SU-DHL-6 (cell line): ENCODE data around the gene ATOSA.

Experiments
- EZH2phosphoT487 ChIP-seq: fragments of 200-600 bp; sonication (generic), shearing (Covaris generic); conservative IDR thresholded peaks from 2 replicates; pipeline ENCODE4 v1.6.1; 2018; ENCODE audit warnings: mild to moderate bottlenecking, antibody characterized with exemption, low read length, moderate library complexity, mixed read lengths
- TF ChIP-seq, protein P1 (sequence below): fragments of 200-600 bp; sonication (generic); IDR thresholded peaks from one replicate; pipeline ENCODE4 v1.5.1; 2017; ENCODE audit warnings: antibody characterized with exemption, mild to moderate bottlenecking, low read length, moderate library complexity; ENCODE audit not compliant: insufficient read depth, poor library complexity, severe bottlenecking

DNA sequence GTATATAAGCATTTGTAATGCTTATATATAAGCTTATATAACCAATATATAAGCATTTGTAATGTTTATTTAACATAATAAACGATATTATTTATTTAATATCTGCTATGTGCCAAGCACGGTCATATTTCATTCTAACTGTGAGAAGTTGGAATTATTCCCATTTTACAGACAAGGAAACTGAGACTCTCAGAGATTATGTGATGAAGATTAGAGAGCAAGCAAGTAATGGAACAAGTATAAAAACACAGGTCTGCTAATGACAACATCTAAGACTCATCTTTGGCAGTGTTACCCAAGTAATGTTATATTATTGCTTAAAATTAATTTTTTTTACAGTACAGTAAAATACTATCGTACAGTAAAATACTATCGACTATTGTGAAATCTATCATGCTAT, 4.4 kb downstream of the ATOSA start:
- no peak for TF ChIP-seq EZH2phosphoT487
- TF ChIP-seq, protein P1, sequence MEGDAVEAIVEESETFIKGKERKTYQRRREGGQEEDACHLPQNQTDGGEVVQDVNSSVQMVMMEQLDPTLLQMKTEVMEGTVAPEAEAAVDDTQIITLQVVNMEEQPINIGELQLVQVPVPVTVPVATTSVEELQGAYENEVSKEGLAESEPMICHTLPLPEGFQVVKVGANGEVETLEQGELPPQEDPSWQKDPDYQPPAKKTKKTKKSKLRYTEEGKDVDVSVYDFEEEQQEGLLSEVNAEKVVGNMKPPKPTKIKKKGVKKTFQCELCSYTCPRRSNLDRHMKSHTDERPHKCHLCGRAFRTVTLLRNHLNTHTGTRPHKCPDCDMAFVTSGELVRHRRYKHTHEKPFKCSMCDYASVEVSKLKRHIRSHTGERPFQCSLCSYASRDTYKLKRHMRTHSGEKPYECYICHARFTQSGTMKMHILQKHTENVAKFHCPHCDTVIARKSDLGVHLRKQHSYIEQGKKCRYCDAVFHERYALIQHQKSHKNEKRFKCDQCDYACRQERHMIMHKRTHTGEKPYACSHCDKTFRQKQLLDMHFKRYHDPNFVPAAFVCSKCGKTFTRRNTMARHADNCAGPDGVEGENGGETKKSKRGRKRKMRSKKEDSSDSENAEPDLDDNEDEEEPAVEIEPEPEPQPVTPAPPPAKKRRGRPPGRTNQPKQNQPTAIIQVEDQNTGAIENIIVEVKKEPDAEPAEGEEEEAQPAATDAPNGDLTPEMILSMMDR = no peak
